NCI-H1092 (cell line): ENCODE data around the gene EIF3B.
"Not testable (repeated sequence)": the region's sequence is repeated elsewhere in the genome, so short reads cannot be mapped to it uniquely, and the experiment has no call there.

Source experiments
- DNase-seq: peaks from one replicate; lab custom pipeline; 2025; lab: John Stamatoyannopoulos, UW

The EIF3B gene

DNA sequence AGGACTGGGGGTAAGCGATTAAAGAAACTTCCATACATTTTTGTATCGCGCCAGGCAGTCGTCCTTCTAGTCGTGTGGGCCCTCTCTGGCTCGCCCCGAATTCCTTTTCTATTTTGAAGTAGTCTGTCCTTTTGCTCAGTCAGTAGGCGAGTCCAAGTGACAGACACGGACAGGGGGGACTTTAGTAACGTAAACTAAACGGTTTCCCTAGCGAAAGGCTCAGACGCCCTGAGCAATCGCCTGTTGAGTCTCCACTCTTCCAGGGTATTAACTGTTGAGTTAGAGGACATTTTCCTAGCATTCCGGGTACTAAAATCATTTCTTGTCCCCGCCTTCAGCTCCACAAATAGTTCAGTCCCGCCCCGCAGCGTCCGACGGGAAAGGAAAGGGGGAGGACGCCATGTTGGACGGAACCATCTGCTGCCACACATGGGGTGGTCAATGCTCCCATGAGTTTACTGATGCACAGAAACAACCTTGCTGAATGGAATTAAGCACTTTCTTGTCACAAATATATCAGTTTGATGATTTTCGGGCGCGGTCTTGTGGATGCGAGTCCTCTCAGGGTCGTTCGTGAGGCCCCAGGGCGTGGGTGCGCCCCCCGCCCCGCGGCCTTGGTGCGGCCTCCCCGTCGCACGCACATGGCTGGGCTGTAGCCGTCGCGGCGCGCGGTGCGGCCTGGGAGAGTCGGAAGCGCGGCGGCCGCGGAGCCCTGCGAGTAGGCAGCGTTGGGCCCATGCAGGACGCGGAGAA lies at the start of gene EIF3B:
Gene EIF3B, plus strand, starts transcription at position 642 of the 753 bp plus-strand sequence. Its CDS starts 95 bp downstream, at position 737.
- peak; percentile 96 for DNase-seq

DNA sequence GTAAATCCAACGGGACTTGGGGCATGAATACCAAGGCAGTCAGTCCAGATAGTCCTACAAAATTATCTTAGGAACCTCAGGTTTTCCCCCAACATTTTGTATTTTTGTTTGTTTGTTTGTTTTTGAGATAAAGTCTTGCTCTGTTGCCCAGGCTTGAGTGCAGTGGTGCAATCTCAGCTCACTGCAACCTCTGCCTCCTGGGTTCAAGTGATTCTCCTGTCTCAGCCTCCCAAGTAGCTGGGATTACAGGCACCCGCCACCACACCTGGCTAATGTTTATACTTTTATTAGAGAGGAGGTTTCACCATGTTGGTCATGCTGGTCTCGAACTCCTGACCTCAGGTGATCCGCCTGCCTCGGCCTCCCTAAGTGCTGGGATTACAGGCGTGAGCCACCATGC lies 49.4 kb upstream of the EIF3B start:
- not testable (repeated sequence) for DNase-seq

GRCh38 chr7:2306688-2307087 lies 47.9 kb upstream of the EIF3B start:
- DNase-seq: no peak

DNA sequence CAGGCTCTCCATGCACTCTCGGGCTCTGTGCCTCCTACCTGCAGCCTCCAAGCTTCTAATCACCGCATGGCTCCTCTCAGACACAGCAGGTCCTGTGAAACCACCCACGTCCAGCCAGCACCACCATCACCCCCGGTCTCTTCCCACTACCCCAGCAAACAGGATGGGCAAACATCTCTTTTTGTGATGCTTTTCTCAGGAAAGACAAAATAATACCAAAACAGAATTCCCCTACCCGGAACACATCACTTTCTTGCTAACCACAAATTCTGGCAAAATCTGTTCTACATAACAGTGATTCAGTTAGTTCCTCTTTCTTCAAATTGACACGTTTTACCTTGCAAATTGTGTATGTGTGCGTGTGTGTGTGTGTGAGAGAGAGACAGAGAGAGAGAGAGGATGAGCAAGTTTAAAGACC lies 46.9 kb upstream of the EIF3B start:
- no peak for DNase-seq

- DNase-seq: no peak
These were observed 44.7 kb upstream of the EIF3B start for GRCh38 chr7:2309889-2310331.

GRCh38 chr7:2312267-2312929 lies 42.2 kb upstream of the EIF3B start:
- DNase-seq: no peak

DNA sequence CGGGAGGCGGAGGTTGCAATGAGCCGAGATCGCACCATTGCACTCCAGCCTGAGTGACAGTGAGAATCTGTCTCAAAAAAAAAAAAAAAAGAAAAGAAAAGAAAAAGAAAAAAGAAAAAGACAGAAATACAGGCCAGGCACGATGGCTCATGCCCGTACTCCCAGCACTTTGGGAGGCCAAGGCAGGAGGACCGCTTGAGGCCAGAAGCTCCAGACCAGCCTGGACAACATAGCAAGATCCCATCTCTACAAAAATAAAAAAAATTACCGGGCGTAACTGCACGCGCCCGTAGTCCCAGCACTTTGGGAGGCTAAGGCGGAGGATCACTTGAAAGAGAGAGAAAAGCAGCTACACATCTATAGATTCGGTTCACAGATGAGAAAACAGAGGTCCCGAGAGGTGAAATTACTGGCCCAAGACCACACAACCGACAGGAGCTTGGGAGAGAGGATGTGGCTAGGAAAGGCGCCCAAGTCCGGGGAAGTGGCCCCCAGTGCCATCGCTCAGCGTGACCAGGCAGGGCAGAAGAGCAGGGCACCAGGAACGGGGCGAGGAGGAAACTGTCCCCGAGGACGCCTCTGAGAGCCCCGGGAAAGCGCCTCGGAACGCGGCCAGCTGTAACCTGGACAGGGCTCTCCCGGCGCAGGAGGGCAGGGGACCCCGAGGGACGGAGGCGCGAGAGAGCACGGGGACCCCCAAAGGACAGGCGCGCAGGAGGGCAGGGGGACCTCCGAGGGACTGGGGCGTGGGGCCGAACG lies 41.0 kb upstream of the EIF3B start:
- DNase-seq: no peak

DNA sequence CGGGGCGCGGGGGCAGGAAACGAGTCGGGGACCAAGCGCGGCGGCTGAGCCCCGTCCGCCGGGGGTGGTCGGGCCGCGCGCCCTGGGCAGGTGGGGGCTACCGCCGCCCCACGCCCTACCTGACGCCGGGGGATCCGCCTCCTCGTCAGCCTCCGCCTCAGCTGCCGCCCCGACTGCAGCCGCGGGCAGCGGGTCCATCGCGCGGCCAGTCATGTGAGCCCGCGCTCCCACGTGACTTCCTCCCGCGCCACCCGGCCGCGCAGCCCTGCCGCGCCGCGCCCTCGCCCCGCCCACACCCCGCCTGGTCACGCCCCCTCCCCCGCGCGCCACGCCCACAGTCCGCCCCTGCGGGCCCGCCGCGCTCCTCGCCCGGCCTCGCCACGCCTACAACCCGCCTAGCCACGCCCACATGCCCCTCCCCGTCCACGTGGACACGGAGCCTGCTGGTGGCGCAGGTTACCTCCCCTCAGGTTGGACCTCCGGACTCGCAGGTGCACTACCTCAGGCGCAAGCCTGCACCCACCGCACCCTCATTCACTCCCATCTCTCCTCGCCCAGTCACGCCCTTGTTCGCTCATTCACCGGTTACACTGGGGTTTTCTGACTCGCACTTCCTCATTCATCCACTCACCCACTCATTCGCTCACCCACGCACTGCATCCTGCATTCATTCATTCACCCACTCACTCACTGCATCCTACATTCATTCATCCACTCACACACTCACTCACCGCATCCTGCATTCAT lies 40.2 kb upstream of the EIF3B start, which contains the start of gene SNX8:
Gene SNX8, minus strand, starts transcription at position 233 of the 747 bp plus-strand sequence. Its CDS starts 20 bp downstream, at position 213.
- peak; percentile 83 for DNase-seq

DNA sequence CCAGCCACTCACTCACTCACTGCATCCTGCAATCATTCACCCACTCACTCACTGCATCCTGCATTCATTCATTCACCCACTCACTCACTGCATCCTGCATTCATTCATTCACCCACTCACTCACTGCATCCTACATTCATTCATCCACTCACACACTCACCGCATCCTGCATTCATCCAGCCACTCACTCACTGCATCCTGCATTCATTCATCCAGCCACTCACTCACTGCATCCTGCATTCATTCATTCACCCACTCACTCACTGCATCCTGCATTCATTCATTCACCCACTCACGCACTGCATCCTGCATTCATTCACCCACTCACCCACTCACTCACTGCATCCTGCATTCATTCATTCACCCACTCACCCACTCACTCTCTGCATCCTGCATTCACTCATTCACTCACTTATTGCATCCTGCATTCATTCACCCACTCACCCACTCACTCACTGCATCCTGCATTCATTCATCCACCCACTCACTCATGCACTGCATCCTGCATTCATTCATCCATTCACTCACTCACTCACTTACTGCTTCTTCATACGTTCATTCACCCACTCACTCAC lies 39.6 kb upstream of the EIF3B start:
- DNase-seq: not testable (repeated sequence)

DNA sequence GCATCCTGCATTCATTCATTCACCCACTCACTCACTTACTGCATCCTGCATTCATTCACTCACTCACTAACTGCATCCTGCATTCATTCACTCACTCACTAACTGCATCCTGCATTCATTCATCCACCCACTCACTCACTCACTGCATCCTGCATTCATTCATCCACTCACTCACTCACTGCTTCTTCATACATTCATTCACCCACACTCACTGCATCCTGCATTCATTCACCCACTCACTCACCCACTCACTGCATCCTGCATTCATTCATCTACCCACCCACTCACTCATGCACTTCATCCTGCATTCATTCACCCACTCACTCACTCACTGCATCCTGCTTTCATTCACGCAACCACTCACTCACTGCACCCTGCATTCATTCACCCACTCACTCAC lies 38.8 kb upstream of the EIF3B start:
- DNase-seq: no peak

DNA sequence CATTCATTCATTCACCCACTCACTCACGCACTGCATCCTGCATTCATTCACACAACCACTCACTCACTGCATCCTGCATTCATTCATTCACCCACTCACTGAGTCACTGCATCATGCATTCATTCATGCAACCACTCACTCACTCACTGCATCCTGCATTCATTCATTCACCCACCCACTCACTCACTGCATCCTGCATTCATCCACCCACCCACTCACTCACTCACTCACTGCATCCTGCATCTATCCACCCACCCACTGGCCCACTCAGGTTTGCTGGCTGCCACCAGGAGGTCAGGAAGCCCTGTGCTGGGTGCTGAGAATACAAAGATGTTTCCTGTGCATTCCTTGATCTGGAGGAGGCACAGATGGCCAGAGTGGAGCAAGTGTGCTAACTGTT lies 38.0 kb upstream of the EIF3B start:
- DNase-seq: no peak

DNA sequence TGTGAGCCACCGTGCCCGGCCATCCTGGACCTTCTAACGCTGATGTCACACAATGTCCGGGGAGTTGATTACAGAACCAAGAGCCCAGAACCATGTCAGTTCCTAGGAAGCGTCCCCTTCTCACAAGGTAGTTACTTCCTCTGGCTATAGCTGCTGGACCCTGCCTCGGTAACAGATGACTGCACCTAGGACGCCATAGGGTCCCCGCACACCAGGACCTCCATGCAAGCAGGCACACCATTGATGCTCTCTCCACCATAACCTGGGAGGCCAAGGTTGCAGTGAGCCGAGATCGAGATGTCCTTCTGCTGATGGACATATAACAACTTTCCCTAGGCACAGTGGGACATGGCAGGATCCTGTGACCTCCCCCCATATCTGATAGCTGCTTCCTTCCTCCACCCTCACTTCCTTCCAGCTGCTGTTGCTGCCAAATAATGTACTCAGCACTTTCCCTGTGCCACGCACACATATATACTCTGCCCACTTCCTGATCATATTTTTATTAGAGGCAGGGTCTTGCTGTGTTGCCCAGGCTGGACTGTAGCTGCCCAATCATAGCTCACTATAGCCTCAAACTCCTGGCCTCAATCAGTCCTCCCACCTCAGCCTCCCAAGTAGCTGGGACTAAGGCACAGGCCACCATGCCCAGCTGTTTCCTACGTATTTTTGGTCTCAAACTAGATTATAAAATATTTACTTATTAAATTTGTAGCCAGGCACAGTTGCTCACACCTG lies 36.9 kb upstream of the EIF3B start:
- DNase-seq: no peak

DNA sequence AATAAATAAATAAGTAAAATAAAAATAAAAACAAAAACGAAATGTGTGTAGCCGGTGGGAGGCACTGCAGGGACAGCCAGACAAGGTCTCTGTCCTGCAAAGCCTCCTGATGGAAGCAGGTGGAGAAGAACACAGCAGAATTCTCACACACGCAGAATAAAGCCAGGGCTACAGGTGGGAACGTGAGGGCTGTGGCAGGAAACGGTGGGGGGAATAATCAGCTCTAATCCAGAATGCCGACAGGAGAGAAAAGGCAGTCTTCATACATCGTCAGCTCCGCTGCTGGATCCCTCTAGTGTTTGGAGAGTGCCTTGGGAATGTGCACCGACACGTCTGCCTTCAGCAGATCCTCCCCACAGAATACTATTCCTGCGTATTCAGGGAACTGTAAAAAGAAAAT lies 33.6 kb upstream of the EIF3B start:
- no peak for DNase-seq

GRCh38 chr7:2325162-2325561 lies 29.5 kb upstream of the EIF3B start:
- DNase-seq: no peak

DNA sequence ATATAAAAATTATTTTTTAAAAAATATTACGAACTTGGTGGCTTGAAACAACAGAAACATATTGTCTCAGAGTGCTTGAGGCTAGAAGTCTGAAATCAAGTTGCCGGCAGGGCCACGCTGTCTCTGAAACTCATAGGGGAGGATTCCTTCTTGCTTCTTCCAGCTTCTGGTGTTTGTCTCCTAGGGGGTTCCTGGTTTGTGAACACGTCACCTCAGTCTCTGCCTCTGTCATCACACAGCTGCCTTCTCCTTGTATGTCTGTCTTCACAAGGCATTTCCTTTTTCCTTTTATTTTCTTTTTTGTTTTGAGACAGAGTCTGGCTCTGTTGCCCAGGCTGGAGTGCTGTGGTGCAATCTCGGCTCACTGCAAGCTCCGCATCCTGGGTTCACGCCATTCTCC lies 27.7 kb upstream of the EIF3B start:
- no peak for DNase-seq

GRCh38 chr7:2330493-2330892 lies 24.1 kb upstream of the EIF3B start:
- DNase-seq: no peak

- DNase-seq: no peak
These were observed 22.9 kb upstream of the EIF3B start for GRCh38 chr7:2331707-2332106.

GRCh38 chr7:2332606-2333231 lies 21.9 kb upstream of the EIF3B start:
- not testable (repeated sequence) for DNase-seq

GRCh38 chr7:2336626-2337299 lies 17.9 kb upstream of the EIF3B start:
- no peak for DNase-seq
